Gastroesophageal sphincter (tissue), 4 donors: Measurements from ENCODE around the gene ZNF746. TPM values are rescaled to one million over a fixed set of nuclear protein-coding genes. Genes with fewer than 3 reads are reported as not detected.

Source experiments
- ATAC-seq: fragments of 150-250 bp; one replicate; pipeline ENCODE4 v1.9.1; 2016; ENCODE audit warnings: mild to moderate bottlenecking, moderate library complexity
- H3K27ac ChIP-seq, 4 donors: fragments of 200-600 bp; sonication (generic) in 3 of 4; 1 replicate in 3 of 4; 2 replicates in 1 of 4; pipeline ENCODE4 v1.5.1; 2016 to 2019
- H3K27me3 ChIP-seq: fragments of 200-600 bp; sonication (generic); one replicate; pipeline ENCODE4 v1.5.1; 2019
- H3K36me3 ChIP-seq, 2 donors: fragments of 200-600 bp; sonication (generic); one replicate each; pipeline ENCODE4 v1.5.1; 2019; ENCODE audit warnings: control low read depth in 1 of 2
- H3K4me1 ChIP-seq, 3 donors: fragments of 200-600 bp; sonication (generic); 1 replicate in 2 of 3; 2 replicates in 1 of 3; pipeline ENCODE4 v1.5.1; 2016 to 2019; ENCODE audit warnings: control low read depth in 2 of 3
- H3K4me3 ChIP-seq, 2 donors: fragments of 200-600 bp; sonication (generic); one replicate each; pipeline ENCODE4 v1.5.1; 2019; ENCODE audit warnings: mild to moderate bottlenecking in 1 of 2, moderate library complexity in 1 of 2
- H3K9me3 ChIP-seq, 3 donors: fragments of 200-600 bp; sonication (generic); one replicate each; pipeline ENCODE4 v1.5.1; 2017 to 2019; ENCODE audit warnings: control low read depth in 2 of 3
- EP300 ChIP-seq: sonication (generic); formaldehyde crosslinking; IDR thresholded peaks from one replicate; pipeline ENCODE4 v1.6.1; 2017; ENCODE audit warnings: antibody characterized with exemption, mild to moderate bottlenecking
- POLR2A ChIP-seq, 2 donors: fragments of 450-650 bp; IDR thresholded peaks; one replicate each; pipeline ENCODE4 v1.6.1; 2017; ENCODE audit warnings: antibody characterized with exemption in 2 of 2, mild to moderate bottlenecking in 2 of 2, moderate library complexity in 1 of 2
- POLR2AphosphoS5 ChIP-seq: sonication (generic); formaldehyde crosslinking; IDR thresholded peaks from one replicate; pipeline ENCODE4 v1.6.1; 2017; ENCODE audit warnings: antibody characterized with exemption
- WGBS, 2 donors: methylation state at CpG; one replicate each; pipeline ENCODE4 v1.1.5; 2018; ENCODE audit warnings: low coverage in 1 of 2; 5-methylcytosine and 5-hydroxymethylcytosine counted together
- total RNA-seq, 4 donors: library from RNA; depleted of rRNA; stranded (reverse); fragments of >200 nt; gene quantifications; one replicate each; pipeline ENCODE4 v1.1.0, GENCODE V29; 2016
- TF ChIP-seq, protein P1 (sequence below), 4 experiments: fragments of 200-600 bp in 2 of 4; fragments of 450-650 bp in 2 of 4; sonication (generic) in 1 of 4; IDR thresholded peaks; one replicate each; pipeline ENCODE4 v1.5.1; 2017 to 2019; ENCODE audit warnings: antibody characterized with exemption in 4 of 4, mild to moderate bottlenecking in 2 of 4, moderate library complexity in 2 of 4

The ZNF746 gene
- total RNA-seq, 4 donors from 2014 or later, result 17.2 to 26.4 (median 22.6) TPM

- TF ChIP-seq EP300, result no peak
- no peak for TF ChIP-seq POLR2A (IDR thresholded peaks at IDR 0.05)
- no peak for TF ChIP-seq POLR2AphosphoS5
- TF ChIP-seq, protein P1, sequence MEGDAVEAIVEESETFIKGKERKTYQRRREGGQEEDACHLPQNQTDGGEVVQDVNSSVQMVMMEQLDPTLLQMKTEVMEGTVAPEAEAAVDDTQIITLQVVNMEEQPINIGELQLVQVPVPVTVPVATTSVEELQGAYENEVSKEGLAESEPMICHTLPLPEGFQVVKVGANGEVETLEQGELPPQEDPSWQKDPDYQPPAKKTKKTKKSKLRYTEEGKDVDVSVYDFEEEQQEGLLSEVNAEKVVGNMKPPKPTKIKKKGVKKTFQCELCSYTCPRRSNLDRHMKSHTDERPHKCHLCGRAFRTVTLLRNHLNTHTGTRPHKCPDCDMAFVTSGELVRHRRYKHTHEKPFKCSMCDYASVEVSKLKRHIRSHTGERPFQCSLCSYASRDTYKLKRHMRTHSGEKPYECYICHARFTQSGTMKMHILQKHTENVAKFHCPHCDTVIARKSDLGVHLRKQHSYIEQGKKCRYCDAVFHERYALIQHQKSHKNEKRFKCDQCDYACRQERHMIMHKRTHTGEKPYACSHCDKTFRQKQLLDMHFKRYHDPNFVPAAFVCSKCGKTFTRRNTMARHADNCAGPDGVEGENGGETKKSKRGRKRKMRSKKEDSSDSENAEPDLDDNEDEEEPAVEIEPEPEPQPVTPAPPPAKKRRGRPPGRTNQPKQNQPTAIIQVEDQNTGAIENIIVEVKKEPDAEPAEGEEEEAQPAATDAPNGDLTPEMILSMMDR (IDR thresholded peaks at IDR 0.05), result no peak
- Histone ChIP-seq H3K4me1 (peaks cover 0 to 35% (median 14%) of the 10 kb centered on the region in 3 donors), H3K4me3 (peak overlapping the region in 1 of 2 donors; percentile 74), H3K27ac (no peak overlapping the region), H3K36me3 (peaks cover 0 to 38% of the 10 kb centered on the region in 2 donors), H3K27me3 (no peaks in the 10 kb centered on the region), H3K9me3 (no peaks in the 10 kb centered on the region)
- ATAC-seq, result no peak
- 84 to 85% methylated on average over 2 to 3 of the region's 3 CpGs for WGBS, 2 donors
Measured at GRCh38 chr7:149458235-149458634, 39.4 kb downstream of the ZNF746 start.

- ATAC-seq, result no peak
- H3K27ac ChIP-seq, result no peak overlapping the region
- TF ChIP-seq POLR2AphosphoS5 (no peak), POLR2A (IDR thresholded peaks at IDR 0.05) (no peak), EP300 (no peak)
- TF ChIP-seq, protein P1 (IDR thresholded peaks at IDR 0.05), result no peak
- H3K36me3 ChIP-seq, result peaks cover 0 to 42% of the 10 kb centered on the region in 2 donors
- no peak overlapping the region for H3K4me3 ChIP-seq
- H3K4me1 ChIP-seq, result peaks cover 0 to 35% (median 14%) of the 10 kb centered on the region in 3 donors
- H3K27me3 ChIP-seq, result no peaks in the 10 kb centered on the region
- no peaks in the 10 kb centered on the region for H3K9me3 ChIP-seq
- WGBS, 2 donors, result 100% methylated on average over 1 of the region's 1 CpG; no CpG with 5 or more reads in 1 of the 2 donors
Measured at GRCh38 chr7:149457766-149458165, 39.8 kb downstream of the ZNF746 start.

DNA sequence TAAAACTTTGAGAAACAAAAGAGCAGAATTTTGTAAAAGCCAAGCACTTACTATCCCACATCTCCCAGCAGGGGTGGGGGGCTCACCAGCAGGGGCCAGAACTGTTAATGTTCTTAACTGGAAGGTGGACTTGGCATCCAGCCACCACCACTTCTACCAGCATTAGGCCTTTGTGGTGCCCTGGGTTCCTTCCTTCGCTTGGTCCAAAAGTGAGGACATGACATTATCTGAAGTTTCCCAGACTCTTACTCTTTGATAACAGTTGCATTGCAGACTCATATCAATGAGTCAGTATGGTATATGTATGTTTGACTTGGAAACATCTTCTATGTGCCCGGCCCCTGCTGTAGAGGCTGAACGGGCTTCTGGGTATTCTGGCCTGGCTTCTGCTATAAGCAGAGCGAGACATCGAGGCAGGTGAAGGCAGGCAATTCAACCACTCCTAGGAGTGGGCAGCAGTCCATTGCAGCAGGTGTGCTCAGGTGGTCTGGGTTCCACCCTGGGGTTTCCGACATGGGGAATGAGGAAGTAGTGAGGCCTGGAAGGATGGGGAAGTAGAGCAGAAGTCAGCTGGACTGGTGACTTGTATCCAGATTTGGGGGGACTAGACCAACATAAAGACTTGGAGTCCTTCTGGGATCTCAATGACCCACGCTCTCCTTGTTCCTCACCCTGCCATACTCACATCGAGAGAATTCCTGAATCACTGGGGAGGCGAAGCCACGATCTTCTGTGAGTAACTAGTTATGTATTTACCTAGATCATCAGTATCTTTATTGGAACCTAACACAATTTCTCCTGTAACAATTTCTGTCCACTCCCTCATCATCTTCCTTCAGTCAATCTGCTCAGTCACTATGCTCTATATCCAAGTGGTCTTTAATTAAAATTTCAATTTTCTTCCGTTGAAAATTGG is 40.8 kb downstream of the ZNF746 start:
- Histone ChIP-seq H3K36me3 (peaks cover 0 to 52% of the 10 kb centered on the region in 2 donors), H3K4me1 (peaks cover 0 to 35% (median 14%) of the 10 kb centered on the region in 3 donors), H3K4me3 (no peak overlapping the region), H3K9me3 (no peaks in the 10 kb centered on the region), H3K27ac (no peak overlapping the region), H3K27me3 (no peaks in the 10 kb centered on the region)
- no peak for ATAC-seq
- 84 to 88% methylated on average over 5 to 8 of the region's 11 CpGs for WGBS, 2 donors
- TF ChIP-seq, protein P1 (IDR thresholded peaks at IDR 0.05), result no peak
- TF ChIP-seq POLR2A (IDR thresholded peaks at IDR 0.05), result no peak

- peaks cover 0 to 27% (median 9%) of the 10 kb centered on the region in 3 donors for H3K4me1 ChIP-seq
- no peaks in the 10 kb centered on the region for H3K9me3 ChIP-seq
- WGBS, 2 donors, result 82% methylated on average over 6 to 13 of the region's 24 CpGs
- H3K4me3 ChIP-seq, result no peak overlapping the region
- no peak overlapping the region for H3K27ac ChIP-seq
- peaks cover 3 to 66% of the 10 kb centered on the region in 2 donors for H3K36me3 ChIP-seq
- no peaks in the 10 kb centered on the region for H3K27me3 ChIP-seq
- TF ChIP-seq, protein P1 (IDR thresholded peaks at IDR 0.05), result no peak
- no peak for TF ChIP-seq POLR2A (IDR thresholded peaks at IDR 0.05)
- no peak for TF ChIP-seq EP300
- no peak for TF ChIP-seq POLR2AphosphoS5
- no peak for ATAC-seq
Measured at GRCh38 chr7:149455175-149455950, 42.2 kb downstream of the ZNF746 start.
